NCI-H128 (cell line): Measurements from ENCODE around the gene ACTR6.
"Not testable (repeated sequence)": the region's sequence is repeated elsewhere in the genome, so short reads cannot be mapped to it uniquely, and the experiment has no call there.

ENCODE experiments used
- DNase-seq: peaks from one replicate; lab custom pipeline; 2025; ENCODE audit not compliant: unreplicated experiment; lab: John Stamatoyannopoulos, UW

The ACTR6 gene

GRCh38 chr12:100219328-100220109 is 18.9 kb downstream of the ACTR6 start:
- DNase-seq: no peak

GRCh38 chr12:100221523-100221922 is 20.9 kb downstream of the ACTR6 start:
- DNase-seq: no peak

- DNase-seq: not testable (repeated sequence)
Measured at GRCh38 chr12:100222173-100222572, 21.6 kb downstream of the ACTR6 start.

DNA sequence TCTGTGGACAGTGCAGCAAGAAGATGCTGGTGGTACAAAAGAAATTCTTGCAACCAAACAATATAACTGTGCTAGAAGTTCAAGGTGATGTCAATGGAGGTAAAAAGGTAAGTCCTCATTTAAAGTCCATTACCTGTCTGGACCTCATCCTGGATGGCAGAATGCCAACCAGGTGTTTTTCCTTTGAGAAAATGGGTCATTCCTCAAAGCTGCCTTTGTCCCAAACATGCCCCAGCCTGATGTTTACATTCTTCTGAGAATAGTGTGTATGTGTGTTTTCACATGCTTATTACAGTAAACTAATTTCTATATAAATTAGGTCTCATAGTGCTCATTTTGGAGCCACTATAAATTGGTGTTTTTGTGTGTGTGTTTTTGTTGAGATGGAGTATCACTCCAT is 24.9 kb downstream of the ACTR6 start:
- no peak for DNase-seq

DNA sequence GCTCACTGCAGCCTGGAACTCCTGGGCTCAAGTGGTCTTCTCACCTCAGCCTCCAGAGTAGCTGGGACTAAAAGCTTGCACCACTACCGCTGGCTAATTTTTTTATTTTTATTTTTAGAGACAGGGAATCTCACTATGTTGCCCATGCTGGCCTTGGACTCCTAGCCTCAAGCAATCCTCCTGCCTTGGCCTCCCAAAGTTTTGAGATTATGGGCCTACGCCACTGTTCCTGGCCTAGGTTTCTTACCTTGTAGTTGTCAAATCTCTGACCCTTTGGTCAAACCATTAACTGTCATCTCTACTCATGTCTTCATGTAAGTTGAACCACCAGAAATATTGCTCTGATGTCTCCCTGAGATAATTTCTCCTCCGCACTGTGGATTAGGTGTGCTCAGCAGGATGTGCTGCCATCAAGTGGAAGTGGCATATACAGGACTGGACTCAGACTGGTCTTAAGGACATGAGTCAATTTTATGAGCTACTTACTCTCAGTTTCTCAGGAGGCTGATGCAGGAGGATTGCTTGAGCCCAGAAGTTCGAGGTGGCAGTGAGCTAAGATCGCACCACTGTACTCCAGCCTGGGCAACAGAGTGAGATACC is 28.5 kb downstream of the ACTR6 start:
- DNase-seq: no peak

- DNase-seq: no peak
Measured at GRCh38 chr12:100229876-100230275, 29.3 kb downstream of the ACTR6 start.

- DNase-seq: not testable (repeated sequence)
Measured at GRCh38 chr12:100231873-100232272, 31.3 kb downstream of the ACTR6 start.

DNA sequence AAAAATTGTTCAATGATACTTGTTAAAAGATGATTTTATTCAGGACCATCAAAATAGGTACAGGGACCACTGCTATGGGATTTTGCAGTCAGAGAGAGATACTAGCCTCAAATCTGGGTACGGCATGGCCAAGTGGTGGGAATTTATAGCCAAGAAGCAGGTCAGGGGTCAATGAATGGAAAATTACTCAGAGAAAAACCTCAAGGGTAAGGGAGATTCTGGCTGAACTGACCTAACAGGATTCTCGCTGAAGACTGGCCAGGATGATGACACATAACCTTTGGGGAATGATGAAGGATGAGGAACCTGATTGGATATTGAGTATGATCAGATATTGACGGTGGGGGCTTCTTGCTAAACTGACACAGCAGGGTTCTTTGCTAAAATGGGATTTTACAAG is 33.6 kb downstream of the ACTR6 start:
- no peak for DNase-seq

DNA sequence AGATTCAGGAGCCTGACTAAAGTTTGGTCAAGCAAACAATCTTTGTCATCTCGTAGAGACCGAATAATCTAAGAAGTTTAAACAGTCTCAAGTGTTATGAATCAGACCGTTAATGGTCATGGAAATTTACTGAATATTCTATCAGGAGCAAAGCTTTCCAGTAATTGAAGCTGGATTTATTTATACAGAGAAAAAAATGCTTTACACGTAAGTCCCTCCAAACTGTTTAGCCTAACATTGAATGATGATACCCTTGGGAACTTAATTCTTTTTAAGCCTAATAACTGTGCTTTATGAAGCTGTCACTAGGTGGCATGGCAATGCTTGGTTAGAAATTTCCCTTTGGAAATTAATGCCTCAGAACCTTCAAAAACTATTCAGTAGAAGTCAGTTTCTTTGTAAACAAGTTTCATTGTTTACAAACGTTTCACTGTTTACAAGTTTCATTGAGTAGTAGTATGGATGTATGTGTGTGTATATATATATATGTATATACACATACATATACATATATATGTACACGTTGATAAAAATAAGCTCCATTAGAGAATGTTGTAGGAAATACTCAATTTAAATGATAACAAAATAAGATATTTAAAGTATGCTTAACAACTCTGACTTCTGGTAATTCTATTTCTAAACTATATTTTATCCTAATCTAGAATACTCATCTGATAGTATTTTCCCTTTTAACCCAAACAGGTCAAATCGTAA is 34.1 kb downstream of the ACTR6 start:
- peak; percentile 5 for DNase-seq

GRCh38 chr12:100238801-100239200 is 38.2 kb downstream of the ACTR6 start:
- no peak for DNase-seq

DNA sequence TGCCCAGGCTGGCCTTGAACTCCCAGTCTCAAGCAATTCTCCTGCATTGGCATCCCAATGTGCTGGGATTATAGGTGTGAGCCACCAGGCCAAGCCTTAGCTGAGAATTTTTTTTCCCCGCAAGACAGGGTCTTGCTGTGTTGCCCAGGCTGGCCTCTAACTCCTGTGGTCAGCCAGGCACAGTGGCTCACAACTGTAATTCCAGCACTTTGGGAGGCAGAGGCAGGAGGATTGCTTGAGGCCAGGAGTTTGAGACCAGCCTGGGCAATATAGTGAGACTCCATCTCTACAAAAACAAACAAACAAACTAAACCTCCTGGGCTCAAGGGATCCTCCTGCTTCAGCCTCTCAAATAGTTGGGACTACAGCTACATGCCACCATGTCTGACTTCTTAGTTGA is 39.0 kb downstream of the ACTR6 start:
- DNase-seq: no peak

GRCh38 chr12:100243137-100243536 is 42.5 kb downstream of the ACTR6 start:
- no peak for DNase-seq

- DNase-seq: no peak
Measured at GRCh38 chr12:100247765-100248164, 47.1 kb downstream of the ACTR6 start.

- no peak for DNase-seq
Measured at GRCh38 chr12:100248886-100249285, 48.3 kb downstream of the ACTR6 start.

DNA sequence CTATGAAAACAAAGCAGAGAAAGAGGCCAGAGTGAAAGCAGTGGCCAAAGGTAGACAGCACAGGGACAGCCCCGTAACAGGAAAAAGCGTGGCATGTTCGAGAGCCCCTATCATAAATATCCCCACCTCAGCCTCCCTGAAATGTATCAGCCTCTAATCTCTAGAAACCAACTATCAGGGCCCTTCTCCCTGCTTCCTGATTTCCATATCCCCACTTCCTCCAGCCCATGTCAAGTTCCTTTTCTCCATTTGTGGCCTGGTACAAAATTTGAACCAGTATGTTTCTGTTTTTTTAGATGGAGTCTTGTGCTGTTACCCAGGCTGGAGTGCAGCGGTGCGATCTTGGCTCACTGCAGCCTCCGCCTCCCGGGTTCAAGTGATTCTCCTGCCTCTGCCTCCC is 49.3 kb downstream of the ACTR6 start:
- DNase-seq: no peak

DNA sequence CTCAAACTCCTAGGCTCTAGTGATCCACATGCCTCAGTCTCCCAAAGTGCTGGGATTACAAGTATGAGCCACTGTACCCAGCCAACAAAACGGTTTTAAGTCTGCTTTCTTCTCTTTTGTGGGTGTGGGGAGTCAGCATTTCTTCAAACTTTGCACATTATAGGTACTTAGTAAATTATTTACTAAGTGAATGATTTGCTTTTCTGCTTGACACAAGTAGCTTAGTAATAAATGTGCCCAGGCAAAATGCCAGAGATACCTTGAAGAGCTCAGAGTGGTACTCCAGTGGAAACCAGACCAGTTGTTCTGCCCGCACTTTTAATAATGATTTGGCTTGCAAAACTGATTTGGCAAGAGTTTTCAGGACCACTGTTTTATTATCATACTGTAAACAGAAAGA is 51.3 kb downstream of the ACTR6 start:
- DNase-seq: peak; percentile 70

DNA sequence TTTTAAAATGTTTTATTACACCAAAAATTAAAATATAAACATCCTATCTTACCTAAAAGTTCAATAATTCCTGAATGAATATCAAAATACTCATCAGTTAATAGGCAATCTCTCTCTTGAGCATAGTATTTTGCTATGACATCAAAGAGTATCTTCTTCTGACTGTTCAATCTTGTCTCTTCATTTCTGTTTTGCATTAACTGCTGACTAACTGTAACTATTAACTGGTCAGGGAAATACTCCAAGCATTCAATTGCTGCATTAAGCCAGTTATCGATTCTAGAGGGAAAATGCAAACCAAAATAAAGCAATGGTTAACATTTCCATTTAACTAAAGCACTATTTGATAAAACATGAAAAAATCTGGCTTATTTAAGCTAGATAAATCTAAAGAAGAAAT is 52.8 kb downstream of the ACTR6 start:
- no peak for DNase-seq

DNA sequence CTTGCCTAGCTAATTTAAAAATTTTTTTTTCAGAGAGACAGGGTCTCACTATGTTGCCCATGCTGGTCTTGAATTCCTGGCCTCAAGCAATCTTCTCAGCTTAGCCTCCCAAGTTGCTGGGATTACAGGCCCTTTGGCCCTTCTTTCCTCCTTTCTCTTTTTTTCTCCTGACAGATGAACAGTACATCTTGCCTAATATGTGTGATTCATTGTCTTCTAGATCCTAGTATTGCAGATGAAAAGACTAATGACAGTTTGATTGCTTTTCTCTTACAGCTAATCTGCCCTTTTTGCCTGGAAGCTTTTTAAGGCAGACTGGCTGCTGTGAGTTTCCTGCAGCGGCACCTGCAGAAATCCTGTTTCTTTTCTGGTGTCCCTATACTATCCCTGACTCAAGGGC is 54.3 kb downstream of the ACTR6 start:
- no peak for DNase-seq

DNA sequence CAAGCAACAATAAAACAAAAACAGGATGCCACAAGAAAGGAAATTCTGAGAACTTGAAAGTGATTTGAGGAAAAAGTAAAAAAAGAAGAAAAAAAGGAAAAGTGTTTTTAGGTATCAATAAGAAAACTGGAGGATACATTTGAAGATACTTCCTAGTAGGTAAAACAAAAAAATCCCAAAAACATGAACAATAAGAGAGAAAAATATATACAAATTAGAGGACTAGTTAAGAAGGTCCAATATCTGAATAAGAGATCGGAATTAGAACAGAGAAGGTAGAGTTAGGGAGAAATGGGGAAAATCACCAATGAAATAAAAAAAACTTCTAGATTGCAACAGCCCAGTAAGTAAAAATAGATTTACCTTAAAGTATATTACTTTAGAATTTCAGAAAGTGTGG is 57.5 kb downstream of the ACTR6 start:
- no peak for DNase-seq

DNA sequence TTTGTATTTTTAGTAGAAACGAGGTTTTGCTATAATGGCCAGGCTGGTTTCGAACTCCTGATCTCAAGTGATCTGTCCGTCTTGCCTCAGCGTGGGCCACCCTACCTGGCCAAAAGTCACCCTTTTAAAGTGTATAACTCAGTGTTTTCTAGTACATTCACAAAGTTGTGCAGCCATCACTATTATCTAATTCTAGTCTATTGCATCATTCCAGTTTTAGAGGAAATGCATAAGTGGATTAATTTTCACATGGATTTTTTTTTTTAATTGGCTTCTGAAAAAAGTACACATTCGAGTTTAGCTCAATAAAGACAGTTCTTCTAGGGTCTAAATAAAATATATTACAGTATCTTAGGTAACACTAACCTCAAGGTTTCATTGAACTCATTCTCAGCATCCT is 62.5 kb downstream of the ACTR6 start:
- DNase-seq: no peak

- not testable (repeated sequence) for DNase-seq
Measured at GRCh38 chr12:100265107-100265506, 64.5 kb downstream of the ACTR6 start.
